Neuronal stem cell (in vitro differentiated cells): Measurements from ENCODE around the gene SLC44A4.
"Not testable (repeated sequence)": the region's sequence is repeated elsewhere in the genome, so short reads cannot be mapped to it uniquely, and the experiment has no call there.

ENCODE experiments used
- DNase-seq: peaks from one replicate; pipeline ENCODE4 v3.0.0-alpha.2; 2013; ENCODE audit warnings: low spot score
- H2AFZ ChIP-seq: one replicate; pipeline ENCODE4 v1.6.1; 2013; ENCODE audit warnings: mild to moderate bottlenecking, low read length, inconsistent platforms
- H2AK5ac ChIP-seq: 2 replicates; pipeline ENCODE4 v1.6.1; 2013; ENCODE audit warnings: low read depth, mild to moderate bottlenecking, inconsistent platforms, low read length, moderate library complexity, mixed read lengths
- H2BK120ac ChIP-seq: 2 replicates; pipeline ENCODE4 v1.6.1; 2013; ENCODE audit warnings: low read depth, mild to moderate bottlenecking, inconsistent platforms, low read length, moderate library complexity, mixed read lengths
- H2BK12ac ChIP-seq: one replicate; pipeline ENCODE4 v1.6.1; 2013; ENCODE audit warnings: low read length, inconsistent platforms
- H2BK15ac ChIP-seq: 2 replicates; pipeline ENCODE4 v1.6.1; 2013; ENCODE audit warnings: mild to moderate bottlenecking, low read length, inconsistent platforms, mixed read lengths
- H2BK5ac ChIP-seq: one replicate; pipeline ENCODE4 v1.6.1; 2013; ENCODE audit warnings: inconsistent platforms, mild to moderate bottlenecking, low read length, moderate library complexity
- H3K14ac ChIP-seq: one replicate; pipeline ENCODE4 v1.6.1; 2013; ENCODE audit warnings: low read length, inconsistent platforms
- H3K18ac ChIP-seq: 2 replicates; pipeline ENCODE4 v1.6.1; 2013; ENCODE audit warnings: low read length, inconsistent platforms
- H3K23ac ChIP-seq: 2 replicates; pipeline ENCODE4 v1.6.1; 2013; ENCODE audit warnings: low read depth, mild to moderate bottlenecking, mixed read lengths, low read length, inconsistent platforms; ENCODE audit not compliant: poor library complexity
- H3K27ac ChIP-seq: replicated peaks from 3 replicates; pipeline ENCODE4 v1.5.1; 2013; ENCODE audit warnings: low read length, inconsistent platforms
- H3K27me3 ChIP-seq, 3 experiments: 2 replicates each; pipeline ENCODE4 v1.6.1; 2013; ENCODE audit warnings: low read length in 3 of 3, mild to moderate bottlenecking in 2 of 3, inconsistent platforms in 1 of 3, low read depth in 1 of 3, mixed read lengths in 1 of 3, moderate library complexity in 1 of 3; ENCODE audit not compliant: control insufficient read depth in 3 of 3, insufficient read depth in 3 of 3
- H3K36me3 ChIP-seq, 2 donors: replicated peaks in 1 of 2; 2 replicates each; pipeline ENCODE4 v1.6.1; 2013; ENCODE audit warnings: low read length in 2 of 2; ENCODE audit not compliant: control insufficient read depth in 2 of 2, insufficient read depth in 2 of 2
- H3K4ac ChIP-seq: 2 replicates; pipeline ENCODE4 v1.6.1; 2013; ENCODE audit warnings: inconsistent platforms, mild to moderate bottlenecking, low read length, moderate library complexity
- H3K4me1 ChIP-seq, 2 donors: 1 replicate in 1 of 2; 2 replicates in 1 of 2; pipeline ENCODE4 v1.6.1; 2013; ENCODE audit warnings: low read length in 2 of 2, low read depth in 1 of 2; ENCODE audit not compliant: control insufficient read depth in 2 of 2, insufficient read depth in 1 of 2
- H3K4me2 ChIP-seq: one replicate; pipeline ENCODE4 v1.6.1; 2013; ENCODE audit warnings: mild to moderate bottlenecking, low read length, inconsistent platforms; ENCODE audit not compliant: insufficient read depth, poor library complexity, severe bottlenecking
- H3K4me3 ChIP-seq, 2 donors: 2 replicates each; pipeline ENCODE4 v1.5.1; 2013; ENCODE audit warnings: low read length in 2 of 2, mild to moderate bottlenecking in 2 of 2, inconsistent platforms in 1 of 2, moderate library complexity in 1 of 2
- H3K79me1 ChIP-seq: one replicate; pipeline ENCODE4 v1.6.1; 2013; ENCODE audit warnings: low read depth, mild to moderate bottlenecking, inconsistent platforms, low read length, moderate library complexity
- H3K9ac ChIP-seq: one replicate; pipeline ENCODE4 v1.6.1; 2013; ENCODE audit warnings: mild to moderate bottlenecking, low read depth, low read length, inconsistent platforms; ENCODE audit not compliant: poor library complexity
- H3K9me3 ChIP-seq, 2 donors: replicated peaks in 1 of 2; 2 replicates each; pipeline versions ENCODE3 to v1.6.1; 2013; ENCODE audit warnings: low read length in 2 of 2, mild to moderate bottlenecking in 2 of 2, inconsistent platforms in 1 of 2, low read depth in 1 of 2, mixed read lengths in 1 of 2, moderate library complexity in 1 of 2; ENCODE audit not compliant: control insufficient read depth in 2 of 2, insufficient read depth in 1 of 2
- H4K8ac ChIP-seq: one replicate; pipeline ENCODE4 v1.6.1; 2013; ENCODE audit warnings: low read depth, mild to moderate bottlenecking, inconsistent platforms, low read length, moderate library complexity
- H4K91ac ChIP-seq: one replicate; pipeline ENCODE4 v1.6.1; 2013; ENCODE audit warnings: low read length, low read depth, mild to moderate bottlenecking, inconsistent platforms; ENCODE audit not compliant: poor library complexity
- WGBS, 2 donors: extraction: QIAGEN DNeasy Blood & Tissue Kit; methylation state at CpG; one replicate each; pipeline ENCODE4 v1.1.7; 2013; ENCODE audit warnings: missing lambda C conversion rate in 2 of 2, mixed read lengths in 1 of 2; ENCODE audit not compliant: insufficient read length in 2 of 2, insufficient replicate concordance in 1 of 2; ENCODE audit errors: extremely low coverage in 2 of 2; 5-methylcytosine and 5-hydroxymethylcytosine counted together

SLC44A4 gene

DNA sequence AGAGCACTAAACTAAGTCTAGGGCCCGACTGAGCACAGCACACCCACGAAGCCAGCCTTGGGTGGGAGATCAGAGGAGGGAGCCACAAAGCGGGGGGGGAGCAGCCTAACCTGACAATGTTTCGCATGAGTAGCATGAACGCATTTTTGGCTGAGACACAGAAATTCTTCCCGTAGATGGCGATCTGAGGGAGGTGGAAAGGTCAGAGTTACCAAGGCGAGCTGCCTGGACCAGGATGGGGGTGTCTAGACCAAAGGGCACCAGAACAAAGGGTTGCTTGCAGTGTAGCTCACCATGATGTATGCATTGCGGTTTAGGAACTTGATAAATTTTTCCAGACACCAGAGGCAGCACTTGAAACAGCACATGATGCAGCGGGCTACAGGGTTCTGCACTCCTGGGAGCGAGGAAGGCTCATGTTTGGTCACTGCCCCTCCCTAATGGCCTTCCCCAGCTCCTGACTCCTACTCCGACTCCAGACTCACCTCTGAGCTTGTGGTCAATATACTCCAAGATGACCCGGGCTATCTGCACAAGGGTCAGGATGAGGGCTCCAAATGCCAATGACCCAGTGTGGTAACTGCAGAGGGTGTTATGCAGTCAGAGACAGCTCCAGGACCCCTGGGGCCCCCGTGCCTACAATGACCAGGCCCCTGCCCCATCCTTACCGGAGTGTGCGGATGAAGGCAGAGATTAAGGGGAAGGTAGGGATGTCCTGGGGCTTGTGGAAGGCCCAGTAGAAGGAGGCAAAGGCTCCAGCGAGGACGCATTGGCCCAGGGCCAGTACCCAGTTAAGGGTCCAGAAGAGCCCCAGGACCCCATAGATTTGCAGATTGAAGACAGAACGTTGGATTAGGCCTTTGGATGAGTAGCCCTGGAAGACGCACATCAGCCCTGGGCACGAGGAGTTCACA is 13.3 kb downstream of the SLC44A4 start:
- Histone ChIP-seq H2BK5ac (peak overlapping the region; percentile 45), H2BK120ac (no peak overlapping the region), H3K27me3 (no peaks in the 10 kb centered on the region), H3K4me2 (no peak overlapping the region), H3K4ac (peak overlapping the region; percentile 19), H3K79me1 (no peaks in the 10 kb centered on the region), H3K4me3 (no peak overlapping the region), H2AK5ac (peak overlapping the region; percentile 90), H3K9ac (peak overlapping the region; percentile 50), H3K27ac (no peak overlapping the region), H2BK15ac (peak overlapping the region; percentile 90), H3K9me3 (no peaks in the 10 kb centered on the region), H3K14ac (no peak overlapping the region), H3K18ac (no peak overlapping the region), H3K4me1 (peaks cover 18 to 30% of the 10 kb centered on the region in 2 donors), H2AFZ (peak overlapping the region; percentile 10), H4K8ac (peak overlapping the region; percentile 2), H3K36me3 (peaks cover 0 to 11% of the 10 kb centered on the region in 2 donors), H4K91ac (peak overlapping the region; percentile 11), H3K23ac (peak overlapping the region; percentile 37), H2BK12ac (peak overlapping the region; percentile 66)
- DNase-seq: no peak
- no CpG with 5 or more reads among the region's 21 CpGs for WGBS, 2 donors

DNA sequence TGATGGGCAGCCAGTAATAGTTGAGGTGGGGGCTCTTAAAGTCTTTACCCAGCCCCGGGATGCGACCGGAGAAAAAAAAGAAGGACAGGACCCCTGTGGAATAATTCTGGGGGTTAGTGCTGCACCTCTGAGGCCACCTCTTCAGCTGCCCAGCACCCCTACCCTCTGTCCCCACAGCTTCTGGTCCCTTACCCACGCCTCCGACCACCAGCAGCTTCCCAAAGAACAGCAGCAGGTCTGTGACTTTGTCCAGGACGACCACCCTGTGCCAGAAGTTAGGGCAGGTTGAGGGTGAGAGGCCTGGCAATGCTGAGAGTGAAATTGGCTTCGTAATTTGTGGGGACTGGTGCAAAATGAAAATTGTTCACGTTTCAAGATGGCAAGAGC is 14.0 kb downstream of the SLC44A4 start:
- peaks cover 17 to 30% of the 10 kb centered on the region in 2 donors for H3K4me1 ChIP-seq
- no peak overlapping the region for H3K4me2 ChIP-seq
- no peak overlapping the region for H3K23ac ChIP-seq
- no peak overlapping the region for H4K8ac ChIP-seq
- peak overlapping the region; percentile 45 for H2BK5ac ChIP-seq
- H2AK5ac ChIP-seq: peak overlapping the region; percentile 4
- H3K14ac ChIP-seq: no peak overlapping the region
- H2AFZ ChIP-seq: peak overlapping the region; percentile 10
- peak overlapping the region; percentile 51 for H2BK12ac ChIP-seq
- no peak overlapping the region for H3K4ac ChIP-seq
- no peak overlapping the region for H4K91ac ChIP-seq
- peak overlapping the region; percentile 6 for H3K9ac ChIP-seq
- no peak overlapping the region for H2BK15ac ChIP-seq
- H2BK120ac ChIP-seq: peak overlapping the region; percentile 32
- DNase-seq: no peak
- no peaks in the 10 kb centered on the region for H3K27me3 ChIP-seq
- H3K36me3 ChIP-seq: peaks cover 6 to 18% of the 10 kb centered on the region in 2 donors
- H3K27ac ChIP-seq: no peak overlapping the region
- H3K18ac ChIP-seq: no peak overlapping the region
- no CpG with 5 or more reads among the region's 8 CpGs for WGBS, 2 donors
- H3K9me3 ChIP-seq: peaks cover 0 to 2% of the 10 kb centered on the region in 2 donors
- H3K79me1 ChIP-seq: no peaks in the 10 kb centered on the region
- no peak overlapping the region for H3K4me3 ChIP-seq

DNA sequence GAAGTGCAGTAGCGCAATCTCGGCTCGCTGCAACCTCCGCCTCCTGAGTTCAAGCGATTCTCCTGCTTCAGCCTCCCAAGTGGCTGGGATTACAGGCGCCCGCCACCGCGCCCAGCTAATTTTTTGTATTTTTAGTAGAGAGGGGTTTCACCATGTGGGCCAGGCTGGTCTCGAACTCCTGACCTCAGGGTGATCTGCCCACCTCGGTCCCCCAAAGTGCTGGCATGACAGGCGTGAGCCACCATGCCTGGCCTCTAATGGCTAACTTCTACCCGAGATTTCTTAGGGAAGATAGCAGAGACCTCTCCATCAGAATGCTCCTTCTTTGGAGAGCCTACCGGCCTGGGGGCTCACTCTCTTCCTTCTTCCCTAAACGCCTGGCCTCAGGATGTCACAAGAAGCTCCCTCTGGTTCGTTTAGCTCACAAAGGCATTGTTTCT is 14.7 kb downstream of the SLC44A4 start:
- H3K9ac ChIP-seq: peak overlapping the region; percentile 50
- WGBS, 2 donors: no CpG with 5 or more reads among the region's 16 CpGs
- H2BK120ac ChIP-seq: peak overlapping the region; percentile 32
- not testable (repeated sequence) for H3K4ac ChIP-seq, H4K91ac ChIP-seq, DNase-seq, H2BK12ac ChIP-seq, H3K79me1 ChIP-seq, H3K14ac ChIP-seq, H3K9me3 ChIP-seq, H2BK15ac ChIP-seq, H4K8ac ChIP-seq, H3K27me3 ChIP-seq
- peaks cover 12 to 24% of the 10 kb centered on the region in 2 donors for H3K36me3 ChIP-seq
- H2BK5ac ChIP-seq: peak overlapping the region; percentile 45
- H2AK5ac ChIP-seq: peak overlapping the region; percentile 4
- H3K27ac ChIP-seq: peak overlapping the region; percentile 76
- peak overlapping the region; percentile 43 for H3K4me2 ChIP-seq
- H2AFZ ChIP-seq: peak overlapping the region; percentile 71
- H3K18ac ChIP-seq: peak overlapping the region; percentile 84
- peak overlapping the region; percentile 58 for H3K23ac ChIP-seq
- peak overlapping the region; percentile 53 to 82 for H3K4me3 ChIP-seq
- peaks cover 14 to 28% of the 10 kb centered on the region in 2 donors for H3K4me1 ChIP-seq
